Adipocyte (in vitro differentiated cells): ENCODE measurements around the gene VSX1.

Experiments
- DNase-seq: peaks from one replicate; pipeline ENCODE4 v3.0.0-alpha.2; 2015; ENCODE audit warnings: low read depth
- H3K27me3 ChIP-seq: replicated peaks from 2 replicates; pipeline ENCODE4 v1.7.0; 2013; ENCODE audit warnings: mild to moderate bottlenecking, low read length, moderate library complexity; ENCODE audit not compliant: control insufficient read depth, insufficient read depth
- H3K36me3 ChIP-seq: 2 replicates; pipeline ENCODE4 v1.7.0; 2013; ENCODE audit warnings: low read length, mild to moderate bottlenecking, moderate library complexity; ENCODE audit not compliant: control insufficient read depth, insufficient read depth, severe bottlenecking
- H3K4me1 ChIP-seq: 2 replicates; pipeline ENCODE4 v1.7.0; 2013; ENCODE audit warnings: mild to moderate bottlenecking, low read length, moderate library complexity; ENCODE audit not compliant: control insufficient read depth, insufficient read depth
- H3K4me3 ChIP-seq: 2 replicates; pipeline ENCODE4 v1.7.0; 2013; ENCODE audit warnings: mild to moderate bottlenecking, low read length, moderate library complexity
- H3K9ac ChIP-seq: 2 replicates; pipeline ENCODE4 v1.7.0; 2013; ENCODE audit warnings: mild to moderate bottlenecking, low read length, moderate library complexity
- H3K9me3 ChIP-seq: 2 replicates; pipeline ENCODE4 v1.7.0; 2013; ENCODE audit warnings: mild to moderate bottlenecking, low read length, moderate library complexity; ENCODE audit not compliant: control insufficient read depth

The VSX1 gene

GRCh38 chr20:25049261-25050060 lies 32.5 kb downstream of the VSX1 start:
- DNase-seq: no peak
- Histone ChIP-seq H3K4me3 (no peak overlapping the region), H3K36me3 (peaks cover 22% of the 10 kb centered on the region), H3K9me3 (no peaks in the 10 kb centered on the region), H3K4me1 (peaks cover 51% of the 10 kb centered on the region), H3K9ac (no peak overlapping the region), H3K27me3 (peaks cover 8% of the 10 kb centered on the region)

DNA sequence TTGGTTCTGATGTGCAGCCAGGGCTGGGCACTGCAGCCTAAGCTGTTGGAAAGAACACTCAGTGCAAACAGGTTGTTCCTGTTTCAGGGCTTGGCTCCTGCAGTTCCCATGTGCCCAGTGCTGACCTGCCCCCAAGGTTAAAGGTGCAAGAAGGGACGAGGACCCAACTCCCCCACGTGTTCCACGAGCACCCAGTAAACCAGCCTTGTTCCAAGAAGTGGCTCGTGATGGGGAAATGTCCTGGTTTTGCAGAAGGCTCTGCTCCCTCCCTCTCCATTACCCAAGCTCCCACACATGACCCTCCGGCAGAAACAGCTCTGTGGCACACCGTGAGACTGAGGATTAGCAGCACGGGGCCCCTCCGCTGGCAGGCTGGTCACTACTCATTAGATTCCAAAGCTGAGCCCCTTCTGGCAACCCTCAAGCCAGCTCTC lies 33.4 kb downstream of the VSX1 start:
- no peak for DNase-seq
- H3K36me3 ChIP-seq: peaks cover 22% of the 10 kb centered on the region
- H3K4me3 ChIP-seq: no peak overlapping the region
- no peaks in the 10 kb centered on the region for H3K9me3 ChIP-seq
- H3K9ac ChIP-seq: no peak overlapping the region
- peaks cover 8% of the 10 kb centered on the region for H3K27me3 ChIP-seq
- peaks cover 42% of the 10 kb centered on the region for H3K4me1 ChIP-seq

- Histone ChIP-seq H3K9me3 (no peaks in the 10 kb centered on the region), H3K36me3 (peaks cover 22% of the 10 kb centered on the region), H3K9ac (no peak overlapping the region), H3K4me1 (peaks cover 34% of the 10 kb centered on the region), H3K4me3 (no peak overlapping the region), H3K27me3 (peaks cover 8% of the 10 kb centered on the region)
- no peak for DNase-seq
These were observed 34.2 kb downstream of the VSX1 start for GRCh38 chr20:25047766-25048165.

DNA sequence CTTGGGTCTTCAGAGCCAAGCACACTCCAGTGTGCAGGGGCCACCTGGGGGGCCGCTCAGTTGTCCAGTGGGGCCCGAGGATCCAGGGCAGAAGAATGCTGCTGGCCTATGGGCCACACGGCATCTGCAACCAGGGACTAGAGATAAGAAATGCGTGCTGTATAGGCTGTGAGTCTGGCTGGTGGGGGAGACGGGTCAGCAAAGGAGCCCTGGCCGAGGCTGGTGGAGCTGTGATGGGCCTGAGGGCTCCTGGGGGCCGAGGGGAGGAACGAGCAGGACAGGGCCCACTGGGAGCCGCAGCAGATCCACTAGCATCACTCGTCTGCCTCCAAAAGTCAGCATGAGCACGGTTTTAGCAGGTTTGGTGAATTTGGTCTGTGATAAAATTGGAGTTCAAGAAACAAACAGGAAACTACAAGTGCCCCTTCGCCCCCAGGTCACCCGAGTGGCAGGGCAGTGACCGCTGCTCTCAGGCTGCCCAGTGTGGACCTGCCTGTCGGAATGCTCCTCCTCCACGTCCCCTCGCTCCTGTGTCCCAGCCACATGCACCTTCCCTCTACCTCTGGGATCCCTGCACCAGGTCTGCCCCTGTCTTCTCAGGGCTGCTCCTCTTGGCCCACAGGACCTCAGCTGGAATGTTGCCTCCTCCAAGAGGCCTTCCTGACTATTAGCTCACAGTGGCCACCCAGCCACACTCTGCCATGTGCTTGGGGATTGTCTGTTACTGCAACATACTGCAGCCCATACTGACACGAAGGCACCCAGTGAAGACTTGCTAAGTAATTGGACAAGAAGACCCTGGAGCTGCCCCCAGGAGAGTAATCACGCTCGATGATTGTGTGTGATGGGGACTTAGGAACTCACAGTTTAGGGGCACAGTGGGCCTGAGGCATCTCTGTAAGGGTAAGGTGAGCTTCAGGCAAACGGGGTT lies 34.9 kb downstream of the VSX1 start:
- peaks cover 22% of the 10 kb centered on the region for H3K36me3 ChIP-seq
- H3K9ac ChIP-seq: no peak overlapping the region
- H3K4me1 ChIP-seq: peaks cover 27% of the 10 kb centered on the region
- no peak overlapping the region for H3K4me3 ChIP-seq
- DNase-seq: no peak
- H3K9me3 ChIP-seq: no peaks in the 10 kb centered on the region
- peaks cover 8% of the 10 kb centered on the region for H3K27me3 ChIP-seq

DNA sequence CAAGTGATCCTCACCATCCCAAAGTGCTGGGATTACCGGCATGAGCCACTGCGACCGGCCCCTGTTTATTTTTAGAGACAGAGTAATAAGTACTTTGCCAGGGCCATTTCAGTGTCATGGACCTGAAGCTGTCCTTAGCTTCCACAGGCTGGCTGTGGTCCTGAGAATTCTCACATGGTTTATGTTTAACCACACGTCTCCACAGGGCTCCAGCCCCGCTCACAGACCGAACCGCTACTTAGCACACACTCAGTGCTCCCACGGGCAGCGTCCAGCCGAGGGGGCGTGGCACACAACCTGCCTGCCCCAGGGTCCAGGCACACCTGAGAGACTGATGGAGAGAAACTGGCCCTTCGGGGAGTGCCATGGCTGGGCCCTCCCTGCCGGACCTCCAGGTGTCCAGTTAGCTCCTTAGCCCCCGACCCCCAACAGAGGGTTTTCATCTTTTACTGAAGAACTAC lies 35.7 kb downstream of the VSX1 start:
- DNase-seq: no peak
- Histone ChIP-seq H3K27me3 (peaks cover 8% of the 10 kb centered on the region), H3K9ac (no peak overlapping the region), H3K36me3 (peaks cover 22% of the 10 kb centered on the region), H3K9me3 (no peaks in the 10 kb centered on the region), H3K4me3 (no peak overlapping the region), H3K4me1 (peaks cover 19% of the 10 kb centered on the region)

GRCh38 chr20:25045343-25045712 lies 36.6 kb downstream of the VSX1 start:
- Histone ChIP-seq H3K27me3 (peaks cover 8% of the 10 kb centered on the region), H3K4me3 (no peak overlapping the region), H3K9me3 (no peaks in the 10 kb centered on the region), H3K9ac (no peak overlapping the region), H3K36me3 (peaks cover 22% of the 10 kb centered on the region), H3K4me1 (peaks cover 21% of the 10 kb centered on the region)
- DNase-seq: no peak

- peaks cover 8% of the 10 kb centered on the region for H3K27me3 ChIP-seq
- H3K4me1 ChIP-seq: peaks cover 27% of the 10 kb centered on the region
- no peaks in the 10 kb centered on the region for H3K9me3 ChIP-seq
- no peak for DNase-seq
- no peak overlapping the region for H3K4me3 ChIP-seq
- no peak overlapping the region for H3K9ac ChIP-seq
- peaks cover 22% of the 10 kb centered on the region for H3K36me3 ChIP-seq
These were observed 37.1 kb downstream of the VSX1 start for GRCh38 chr20:25044660-25045342.

GRCh38 chr20:25044261-25044560 lies 37.7 kb downstream of the VSX1 start:
- H3K4me3 ChIP-seq: no peak overlapping the region

DNA sequence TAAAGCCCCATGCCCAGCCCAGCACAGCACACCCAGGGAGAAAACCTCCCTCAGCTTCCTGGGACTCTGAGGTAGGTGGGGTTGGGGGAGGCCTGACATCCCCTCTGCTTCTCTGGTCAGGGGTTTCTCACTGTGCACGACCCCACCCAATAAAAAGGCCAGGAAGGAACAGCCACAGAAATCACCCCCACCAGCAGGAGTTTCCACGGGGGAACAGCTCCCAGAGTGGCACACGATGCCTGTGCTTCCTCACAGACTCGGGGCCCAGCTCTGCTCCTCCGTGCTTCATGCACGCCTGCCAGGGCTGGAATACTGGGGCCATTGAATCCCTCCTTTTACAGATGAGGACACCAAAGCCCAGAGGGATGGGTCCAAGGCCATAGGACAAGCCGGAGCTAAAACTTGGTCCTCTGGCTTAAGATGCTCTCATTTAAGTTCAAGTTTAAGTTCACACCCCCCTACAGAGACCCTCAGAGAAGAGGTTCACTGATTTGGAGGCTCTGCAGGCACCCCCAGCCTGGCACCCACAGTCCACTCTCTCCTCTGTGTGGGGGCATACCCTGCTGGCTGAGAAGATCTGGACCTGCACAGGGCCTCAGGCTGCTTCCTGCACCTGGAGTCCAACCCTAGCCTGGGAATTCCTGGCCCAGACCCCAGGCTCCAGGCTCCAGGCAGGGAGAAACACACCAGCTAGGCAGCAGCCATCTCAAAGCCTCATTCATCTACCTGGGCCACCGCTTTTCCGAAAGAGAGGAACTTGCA lies 38.3 kb downstream of the VSX1 start:
- DNase-seq: no peak
- Histone ChIP-seq H3K36me3 (peaks cover 22% of the 10 kb centered on the region), H3K9ac (no peak overlapping the region), H3K4me3 (no peak overlapping the region), H3K4me1 (peaks cover 31% of the 10 kb centered on the region), H3K9me3 (no peaks in the 10 kb centered on the region), H3K27me3 (peaks cover 8% of the 10 kb centered on the region)

More at GRCh38 chr20:25044261-25044560, 37.7 kb downstream of the VSX1 start:
- peaks cover 8% of the 10 kb centered on the region for H3K27me3 ChIP-seq
- H3K4me1 ChIP-seq: peaks cover 31% of the 10 kb centered on the region
- no peak for DNase-seq
- peaks cover 22% of the 10 kb centered on the region for H3K36me3 ChIP-seq
- no peak overlapping the region for H3K9ac ChIP-seq
- no peaks in the 10 kb centered on the region for H3K9me3 ChIP-seq

DNA sequence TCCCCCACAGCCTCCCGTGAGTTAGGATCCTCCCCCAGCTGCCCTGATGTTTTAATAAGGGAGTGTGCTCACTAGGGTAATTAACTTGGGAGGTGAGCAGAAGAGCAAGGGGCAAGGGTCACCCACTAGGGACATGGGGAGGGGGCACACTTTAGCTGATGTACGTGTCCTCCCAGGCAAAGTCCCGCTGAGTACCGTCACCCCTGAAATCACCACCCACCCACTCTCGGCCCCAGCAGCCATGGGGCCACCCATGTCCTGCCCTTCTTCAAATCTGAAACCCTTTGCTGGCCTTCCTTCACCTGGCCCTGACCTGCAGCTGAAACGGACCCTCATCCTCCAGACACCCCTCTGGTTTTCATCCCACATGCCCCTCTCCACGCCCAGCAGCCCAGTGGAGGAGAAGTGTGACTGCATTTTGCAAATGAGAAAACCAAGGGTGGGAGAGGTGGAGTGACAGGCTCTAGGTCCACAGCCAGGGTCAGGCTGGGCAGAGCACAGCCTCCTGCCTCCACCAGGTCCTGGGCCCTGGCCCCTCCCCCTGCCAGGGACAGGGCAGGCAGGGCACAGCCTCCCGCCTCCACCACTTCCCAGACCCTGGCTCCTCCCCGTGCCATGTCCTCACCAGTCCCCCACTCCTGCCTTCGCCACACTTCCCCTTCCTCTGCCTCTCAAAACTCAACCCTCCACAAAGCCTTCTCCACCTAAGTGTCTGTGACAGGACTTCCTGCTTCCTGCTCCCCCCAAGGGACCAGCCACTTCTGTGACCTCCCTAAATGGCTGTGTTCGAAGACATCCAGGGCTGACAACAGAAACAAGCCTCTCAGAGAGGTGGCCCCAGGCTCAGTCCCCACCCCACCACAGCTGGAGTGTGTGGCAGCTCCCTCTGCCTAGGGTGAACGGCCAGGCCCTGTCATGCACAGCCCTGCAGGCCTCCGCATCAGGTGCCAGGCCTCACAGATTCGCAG lies 39.1 kb downstream of the VSX1 start:
- Histone ChIP-seq H3K27me3 (peaks cover 5% of the 10 kb centered on the region), H3K4me3 (no peak overlapping the region), H3K36me3 (peaks cover 22% of the 10 kb centered on the region), H3K4me1 (peaks cover 39% of the 10 kb centered on the region), H3K9ac (no peak overlapping the region), H3K9me3 (no peaks in the 10 kb centered on the region)
- DNase-seq: no peak
